Peyer's patch (tissue), 4 donors: ENCODE results near the gene SPATA2L.
"Not testable (repeated sequence)": the region's sequence is repeated elsewhere in the genome, so short reads cannot be mapped to it uniquely, and the experiment has no call there.

Experiments
- POLR2A ChIP-seq, 2 donors: fragments of 450-650 bp; IDR thresholded peaks; one replicate each; pipeline ENCODE4 v1.5.1; 2017; ENCODE audit warnings: antibody characterized with exemption in 2 of 2, mild to moderate bottlenecking in 2 of 2, moderate library complexity in 2 of 2
- TF ChIP-seq, protein P1 (sequence below), 6 experiments: fragments of 450-650 bp in 4 of 6; fragments of 200-600 bp in 2 of 6; sonication (generic) in 1 of 6; IDR thresholded peaks; one replicate each; pipeline ENCODE4 v1.5.1; 2017 to 2019; ENCODE audit warnings: antibody characterized with exemption in 6 of 6, mild to moderate bottlenecking in 3 of 6, moderate library complexity in 1 of 6

DNA sequence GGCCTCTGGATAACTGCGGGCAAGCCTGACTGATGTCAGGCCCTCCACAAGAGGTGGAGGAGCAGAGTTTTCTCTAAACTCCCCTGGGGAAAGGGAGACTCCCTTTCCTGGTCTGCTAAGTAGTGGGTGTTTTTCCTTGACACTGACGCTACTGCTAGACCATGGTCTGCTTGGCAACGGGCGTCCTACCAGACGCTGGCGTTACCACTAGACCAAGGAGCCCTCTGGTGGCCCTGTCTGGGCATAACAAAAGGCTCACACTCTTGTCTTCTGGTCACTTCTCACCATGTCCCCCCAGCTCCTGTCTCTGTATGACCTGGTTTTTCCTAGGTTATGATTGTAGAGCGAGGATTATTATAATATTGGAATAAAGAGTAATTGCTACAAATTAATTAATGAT, 34.5 kb downstream of the SPATA2L start:
- TF ChIP-seq, protein P1, sequence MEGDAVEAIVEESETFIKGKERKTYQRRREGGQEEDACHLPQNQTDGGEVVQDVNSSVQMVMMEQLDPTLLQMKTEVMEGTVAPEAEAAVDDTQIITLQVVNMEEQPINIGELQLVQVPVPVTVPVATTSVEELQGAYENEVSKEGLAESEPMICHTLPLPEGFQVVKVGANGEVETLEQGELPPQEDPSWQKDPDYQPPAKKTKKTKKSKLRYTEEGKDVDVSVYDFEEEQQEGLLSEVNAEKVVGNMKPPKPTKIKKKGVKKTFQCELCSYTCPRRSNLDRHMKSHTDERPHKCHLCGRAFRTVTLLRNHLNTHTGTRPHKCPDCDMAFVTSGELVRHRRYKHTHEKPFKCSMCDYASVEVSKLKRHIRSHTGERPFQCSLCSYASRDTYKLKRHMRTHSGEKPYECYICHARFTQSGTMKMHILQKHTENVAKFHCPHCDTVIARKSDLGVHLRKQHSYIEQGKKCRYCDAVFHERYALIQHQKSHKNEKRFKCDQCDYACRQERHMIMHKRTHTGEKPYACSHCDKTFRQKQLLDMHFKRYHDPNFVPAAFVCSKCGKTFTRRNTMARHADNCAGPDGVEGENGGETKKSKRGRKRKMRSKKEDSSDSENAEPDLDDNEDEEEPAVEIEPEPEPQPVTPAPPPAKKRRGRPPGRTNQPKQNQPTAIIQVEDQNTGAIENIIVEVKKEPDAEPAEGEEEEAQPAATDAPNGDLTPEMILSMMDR (IDR thresholded peaks at IDR 0.05): peak in 2 of 6 experiments; percentile 10 to 16
- not testable (repeated sequence) for TF ChIP-seq POLR2A (IDR thresholded peaks at IDR 0.05)
